SK-N-SH treated with all-trans-retinoic acid at 6 μM for 48 hours (cell line): ENCODE measurements around the gene FNDC3B.

ENCODE experiments used
- ATAC-seq: fragments of 200-7000 bp; cut with Tn5 transposase; 3 replicates; pipeline ENCODE4 v1.9.1; 2020; ENCODE audit warnings: mild to moderate bottlenecking, moderate library complexity
- ARNTL ChIP-seq: fragments of 450-650 bp; formaldehyde crosslinking; IDR thresholded peaks from 2 replicates; pipeline ENCODE4 v1.5.0; 2020; ENCODE audit warnings: low read depth, mild to moderate bottlenecking, moderate library complexity, borderline replicate concordance
- BACH2 ChIP-seq: fragments of 250-450 bp; sonication (Bioruptor Pico); IDR thresholded peaks from 2 replicates; pipeline ENCODE4 v1.9.0; 2021; ENCODE audit warnings: mild to moderate bottlenecking, borderline replicate concordance
- CSDC2 ChIP-seq: fragments of 250-450 bp; sonication (Bioruptor Pico); IDR thresholded peaks from 2 replicates; pipeline ENCODE4 v1.5.0; 2020; ENCODE audit warnings: mild to moderate bottlenecking, moderate library complexity
- ESRRG ChIP-seq: fragments of 250-450 bp; sonication (Bioruptor Pico); IDR thresholded peaks from 2 replicates; pipeline ENCODE4 v1.6.1; 2021; ENCODE audit warnings: mild to moderate bottlenecking
- GLIS3 ChIP-seq: fragments of 250-450 bp; sonication (Bioruptor Pico); IDR thresholded peaks from 2 replicates; pipeline ENCODE4 v1.5.0; 2020; ENCODE audit warnings: mild to moderate bottlenecking, moderate library complexity
- ISL1 ChIP-seq: fragments of 250-450 bp; sonication (Bioruptor Pico); IDR thresholded peaks from 2 replicates; pipeline ENCODE4 v2.1.2; 2022; ENCODE audit warnings: mild to moderate bottlenecking, moderate library complexity
- OSR1 ChIP-seq: fragments of 250-450 bp; sonication (Bioruptor Pico); IDR thresholded peaks from 2 replicates; pipeline ENCODE4 v1.8.0; 2022; ENCODE audit warnings: moderate library complexity, mild to moderate bottlenecking, inconsistent platforms
- RARB ChIP-seq: fragments of 250-450 bp; sonication (Bioruptor Pico); IDR thresholded peaks from 2 replicates; pipeline ENCODE4 v1.8.0; 2021; ENCODE audit warnings: mild to moderate bottlenecking, moderate library complexity
- SNAI2 ChIP-seq: fragments of 250-450 bp; sonication (Bioruptor Pico); IDR thresholded peaks from 2 replicates; pipeline ENCODE4 v1.5.0; 2020; ENCODE audit warnings: mild to moderate bottlenecking, moderate library complexity
- TOX ChIP-seq: fragments of 250-450 bp; sonication (Bioruptor Pico); IDR thresholded peaks from 2 replicates; pipeline ENCODE4 v1.8.0; 2021; ENCODE audit warnings: mild to moderate bottlenecking, moderate library complexity, borderline replicate concordance
- ZC3H10 ChIP-seq: fragments of 250-450 bp; sonication (Bioruptor Pico); IDR thresholded peaks from 2 replicates; pipeline ENCODE4 v1.5.1; 2021; ENCODE audit warnings: mild to moderate bottlenecking, moderate library complexity
- ZFP3 ChIP-seq: fragments of 250-450 bp; sonication (Bioruptor Pico); IDR thresholded peaks from 2 replicates; pipeline ENCODE4 v1.5.0; 2020; ENCODE audit warnings: mild to moderate bottlenecking, moderate library complexity
- ZFP30 ChIP-seq: fragments of 450-650 bp; formaldehyde crosslinking; IDR thresholded peaks from 2 replicates; pipeline ENCODE4 v1.5.0; 2022; ENCODE audit warnings: mild to moderate bottlenecking, moderate library complexity
- ZNF565 ChIP-seq: fragments of 450-650 bp; formaldehyde crosslinking; conservative IDR thresholded peaks from 2 replicates; pipeline ENCODE4 v1.5.0; 2020; ENCODE audit warnings: low read depth, mild to moderate bottlenecking, moderate library complexity
- ZNF70 ChIP-seq: fragments of 450-650 bp; formaldehyde crosslinking; IDR thresholded peaks from 2 replicates; pipeline ENCODE4 v1.5.0; 2020; ENCODE audit warnings: mild to moderate bottlenecking, moderate library complexity
- ZNF8 ChIP-seq: fragments of 450-650 bp; formaldehyde crosslinking; IDR thresholded peaks from 2 replicates; pipeline ENCODE4 v1.5.0; 2020; ENCODE audit warnings: mild to moderate bottlenecking, moderate library complexity
- TF ChIP-seq, protein P1 (sequence below): fragments of 250-450 bp; sonication (Bioruptor Pico); IDR thresholded peaks from 2 replicates; pipeline ENCODE4 v1.8.0; 2021; ENCODE audit warnings: low read depth, mild to moderate bottlenecking, moderate library complexity, borderline replicate concordance
- TF ChIP-seq, protein P2 (sequence below): fragments of 250-450 bp; sonication (Bioruptor Pico); IDR thresholded peaks from 2 replicates; pipeline ENCODE4 v1.8.0; 2020; ENCODE audit warnings: mild to moderate bottlenecking, moderate library complexity, borderline replicate concordance
- TF ChIP-seq, protein P3 (sequence below): fragments of 250-450 bp; sonication (Bioruptor Pico); IDR thresholded peaks from 2 replicates; pipeline ENCODE4 v1.5.1; 2021; ENCODE audit warnings: mild to moderate bottlenecking, moderate library complexity
- TF ChIP-seq, protein P4 (sequence below): fragments of 250-450 bp; sonication (Bioruptor Pico); IDR thresholded peaks from 2 replicates; pipeline ENCODE4 v1.5.0; 2020; ENCODE audit warnings: mild to moderate bottlenecking, moderate library complexity
- TF ChIP-seq, protein P5 (sequence below): fragments of 250-450 bp; sonication (Bioruptor Pico); IDR thresholded peaks from 2 replicates; pipeline ENCODE4 v1.5.1; 2020; ENCODE audit warnings: low read depth, mild to moderate bottlenecking, moderate library complexity

Gene FNDC3B

DNA sequence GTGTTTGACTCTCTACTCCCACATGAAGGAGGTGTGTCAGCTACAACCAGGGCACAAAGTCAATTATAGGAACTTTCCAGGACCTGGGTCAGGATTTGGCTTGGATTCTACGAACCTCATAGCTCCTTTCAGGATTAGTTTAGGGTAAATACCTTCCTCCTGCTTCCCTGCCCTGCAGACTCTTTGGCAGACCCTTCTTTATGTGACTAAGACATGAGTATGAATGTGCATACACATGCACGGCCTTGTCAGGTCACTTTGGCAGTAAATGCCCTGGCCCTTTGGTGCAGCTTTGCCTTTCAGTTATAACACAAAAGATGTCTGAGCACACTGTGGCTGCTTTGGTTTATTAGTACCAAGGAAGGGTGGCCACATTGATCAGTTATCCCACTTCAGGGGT lies 340.0 kb downstream of the FNDC3B start (continued):
- TF ChIP-seq, protein P1, sequence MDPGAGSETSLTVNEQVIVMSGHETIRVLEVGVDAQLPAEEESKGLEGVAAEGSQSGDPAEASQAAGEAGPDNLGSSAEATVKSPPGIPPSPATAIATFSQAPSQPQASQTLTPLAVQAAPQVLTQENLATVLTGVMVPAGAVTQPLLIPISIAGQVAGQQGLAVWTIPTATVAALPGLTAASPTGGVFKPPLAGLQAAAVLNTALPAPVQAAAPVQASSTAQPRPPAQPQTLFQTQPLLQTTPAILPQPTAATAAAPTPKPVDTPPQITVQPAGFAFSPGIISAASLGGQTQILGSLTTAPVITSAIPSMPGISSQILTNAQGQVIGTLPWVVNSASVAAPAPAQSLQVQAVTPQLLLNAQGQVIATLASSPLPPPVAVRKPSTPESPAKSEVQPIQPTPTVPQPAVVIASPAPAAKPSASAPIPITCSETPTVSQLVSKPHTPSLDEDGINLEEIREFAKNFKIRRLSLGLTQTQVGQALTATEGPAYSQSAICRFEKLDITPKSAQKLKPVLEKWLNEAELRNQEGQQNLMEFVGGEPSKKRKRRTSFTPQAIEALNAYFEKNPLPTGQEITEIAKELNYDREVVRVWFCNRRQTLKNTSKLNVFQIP (CRISPR knock-in tag), result no peak
- TF ChIP-seq ISL1 (CRISPR knock-in tag), result no peak
- no peak for TF ChIP-seq OSR1 (CRISPR knock-in tag)
- no peak for TF ChIP-seq ZFP3 (CRISPR knock-in tag)
- no peak for TF ChIP-seq ZNF8 (CRISPR knock-in tag)
- TF ChIP-seq ZNF565 (CRISPR knock-in tag), result no peak
- TF ChIP-seq GLIS3, result no peak
- TF ChIP-seq SNAI2 (CRISPR knock-in tag), result no peak
- TF ChIP-seq, protein P2, sequence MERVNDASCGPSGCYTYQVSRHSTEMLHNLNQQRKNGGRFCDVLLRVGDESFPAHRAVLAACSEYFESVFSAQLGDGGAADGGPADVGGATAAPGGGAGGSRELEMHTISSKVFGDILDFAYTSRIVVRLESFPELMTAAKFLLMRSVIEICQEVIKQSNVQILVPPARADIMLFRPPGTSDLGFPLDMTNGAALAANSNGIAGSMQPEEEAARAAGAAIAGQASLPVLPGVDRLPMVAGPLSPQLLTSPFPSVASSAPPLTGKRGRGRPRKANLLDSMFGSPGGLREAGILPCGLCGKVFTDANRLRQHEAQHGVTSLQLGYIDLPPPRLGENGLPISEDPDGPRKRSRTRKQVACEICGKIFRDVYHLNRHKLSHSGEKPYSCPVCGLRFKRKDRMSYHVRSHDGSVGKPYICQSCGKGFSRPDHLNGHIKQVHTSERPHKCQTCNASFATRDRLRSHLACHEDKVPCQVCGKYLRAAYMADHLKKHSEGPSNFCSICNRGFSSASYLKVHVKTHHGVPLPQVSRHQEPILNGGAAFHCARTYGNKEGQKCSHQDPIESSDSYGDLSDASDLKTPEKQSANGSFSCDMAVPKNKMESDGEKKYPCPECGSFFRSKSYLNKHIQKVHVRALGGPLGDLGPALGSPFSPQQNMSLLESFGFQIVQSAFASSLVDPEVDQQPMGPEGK (CRISPR knock-in tag), result no peak
- TF ChIP-seq, protein P3, sequence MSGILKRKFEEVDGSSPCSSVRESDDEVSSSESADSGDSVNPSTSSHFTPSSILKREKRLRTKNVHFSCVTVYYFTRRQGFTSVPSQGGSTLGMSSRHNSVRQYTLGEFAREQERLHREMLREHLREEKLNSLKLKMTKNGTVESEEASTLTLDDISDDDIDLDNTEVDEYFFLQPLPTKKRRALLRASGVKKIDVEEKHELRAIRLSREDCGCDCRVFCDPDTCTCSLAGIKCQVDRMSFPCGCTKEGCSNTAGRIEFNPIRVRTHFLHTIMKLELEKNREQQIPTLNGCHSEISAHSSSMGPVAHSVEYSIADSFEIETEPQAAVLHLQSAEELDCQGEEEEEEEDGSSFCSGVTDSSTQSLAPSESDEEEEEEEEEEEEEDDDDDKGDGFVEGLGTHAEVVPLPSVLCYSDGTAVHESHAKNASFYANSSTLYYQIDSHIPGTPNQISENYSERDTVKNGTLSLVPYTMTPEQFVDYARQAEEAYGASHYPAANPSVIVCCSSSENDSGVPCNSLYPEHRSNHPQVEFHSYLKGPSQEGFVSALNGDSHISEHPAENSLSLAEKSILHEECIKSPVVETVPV (CRISPR knock-in tag), result no peak
- TF ChIP-seq ZNF70 (CRISPR knock-in tag), result no peak

DNA sequence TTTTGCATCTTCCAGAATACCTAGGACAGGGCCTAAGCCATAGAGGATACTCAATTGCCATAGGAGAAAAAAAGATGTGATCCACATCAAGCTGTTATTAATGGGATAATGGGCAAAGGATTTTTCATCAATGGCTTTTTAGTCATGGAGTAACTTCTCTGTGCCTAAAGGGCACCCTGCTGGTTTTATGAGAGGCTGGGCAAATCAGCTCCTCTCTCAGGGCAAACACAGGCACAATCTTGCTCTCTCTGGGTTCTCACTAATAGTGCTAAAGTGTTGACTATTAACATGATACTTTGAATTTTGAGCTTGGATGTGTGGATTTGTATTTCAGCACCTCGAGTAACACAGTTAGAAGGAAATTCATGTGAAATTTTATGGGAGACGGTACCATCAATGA lies 341.3 kb downstream of the FNDC3B start:
- no peak for ATAC-seq
- no peak for TF ChIP-seq ISL1 (CRISPR knock-in tag)
- TF ChIP-seq TOX, result no peak
- TF ChIP-seq SNAI2 (CRISPR knock-in tag), result no peak
- TF ChIP-seq ARNTL (CRISPR knock-in tag), result no peak
- no peak for TF ChIP-seq RARB (CRISPR knock-in tag)
- TF ChIP-seq CSDC2 (CRISPR knock-in tag), result no peak
- TF ChIP-seq ZNF8 (CRISPR knock-in tag), result no peak

DNA sequence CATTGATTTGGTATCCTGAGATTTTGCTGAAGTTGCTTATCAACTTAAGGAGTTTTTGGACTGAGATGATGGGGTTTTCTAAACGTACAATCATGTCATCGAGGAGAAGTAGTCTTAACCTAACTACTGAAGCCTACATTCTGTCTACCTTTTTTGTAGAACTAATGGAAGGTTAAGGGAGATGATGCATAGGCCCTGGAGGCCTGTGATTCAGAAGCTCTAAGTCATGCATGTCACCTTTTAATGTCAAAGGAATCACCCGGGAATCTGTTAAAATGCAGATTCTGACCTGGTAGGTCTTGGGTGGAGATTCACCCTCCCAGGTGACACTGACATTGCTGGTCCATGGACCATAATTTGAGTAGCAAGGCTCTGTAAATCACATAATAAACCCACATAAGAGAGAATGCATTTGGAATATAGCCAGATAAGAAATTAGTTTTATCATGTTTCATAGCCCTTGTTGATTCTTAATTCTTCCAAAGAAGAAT lies 344.0 kb downstream of the FNDC3B start:
- ATAC-seq, result no peak
- TF ChIP-seq, protein P3 (CRISPR knock-in tag), result no peak
- TF ChIP-seq, protein P4, sequence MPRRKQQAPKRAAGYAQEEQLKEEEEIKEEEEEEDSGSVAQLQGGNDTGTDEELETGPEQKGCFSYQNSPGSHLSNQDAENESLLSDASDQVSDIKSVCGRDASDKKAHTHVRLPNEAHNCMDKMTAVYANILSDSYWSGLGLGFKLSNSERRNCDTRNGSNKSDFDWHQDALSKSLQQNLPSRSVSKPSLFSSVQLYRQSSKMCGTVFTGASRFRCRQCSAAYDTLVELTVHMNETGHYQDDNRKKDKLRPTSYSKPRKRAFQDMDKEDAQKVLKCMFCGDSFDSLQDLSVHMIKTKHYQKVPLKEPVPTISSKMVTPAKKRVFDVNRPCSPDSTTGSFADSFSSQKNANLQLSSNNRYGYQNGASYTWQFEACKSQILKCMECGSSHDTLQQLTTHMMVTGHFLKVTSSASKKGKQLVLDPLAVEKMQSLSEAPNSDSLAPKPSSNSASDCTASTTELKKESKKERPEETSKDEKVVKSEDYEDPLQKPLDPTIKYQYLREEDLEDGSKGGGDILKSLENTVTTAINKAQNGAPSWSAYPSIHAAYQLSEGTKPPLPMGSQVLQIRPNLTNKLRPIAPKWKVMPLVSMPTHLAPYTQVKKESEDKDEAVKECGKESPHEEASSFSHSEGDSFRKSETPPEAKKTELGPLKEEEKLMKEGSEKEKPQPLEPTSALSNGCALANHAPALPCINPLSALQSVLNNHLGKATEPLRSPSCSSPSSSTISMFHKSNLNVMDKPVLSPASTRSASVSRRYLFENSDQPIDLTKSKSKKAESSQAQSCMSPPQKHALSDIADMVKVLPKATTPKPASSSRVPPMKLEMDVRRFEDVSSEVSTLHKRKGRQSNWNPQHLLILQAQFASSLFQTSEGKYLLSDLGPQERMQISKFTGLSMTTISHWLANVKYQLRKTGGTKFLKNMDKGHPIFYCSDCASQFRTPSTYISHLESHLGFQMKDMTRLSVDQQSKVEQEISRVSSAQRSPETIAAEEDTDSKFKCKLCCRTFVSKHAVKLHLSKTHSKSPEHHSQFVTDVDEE, result no peak
- TF ChIP-seq ARNTL (CRISPR knock-in tag), result no peak
- TF ChIP-seq ZC3H10 (CRISPR knock-in tag), result no peak
- TF ChIP-seq, protein P5, sequence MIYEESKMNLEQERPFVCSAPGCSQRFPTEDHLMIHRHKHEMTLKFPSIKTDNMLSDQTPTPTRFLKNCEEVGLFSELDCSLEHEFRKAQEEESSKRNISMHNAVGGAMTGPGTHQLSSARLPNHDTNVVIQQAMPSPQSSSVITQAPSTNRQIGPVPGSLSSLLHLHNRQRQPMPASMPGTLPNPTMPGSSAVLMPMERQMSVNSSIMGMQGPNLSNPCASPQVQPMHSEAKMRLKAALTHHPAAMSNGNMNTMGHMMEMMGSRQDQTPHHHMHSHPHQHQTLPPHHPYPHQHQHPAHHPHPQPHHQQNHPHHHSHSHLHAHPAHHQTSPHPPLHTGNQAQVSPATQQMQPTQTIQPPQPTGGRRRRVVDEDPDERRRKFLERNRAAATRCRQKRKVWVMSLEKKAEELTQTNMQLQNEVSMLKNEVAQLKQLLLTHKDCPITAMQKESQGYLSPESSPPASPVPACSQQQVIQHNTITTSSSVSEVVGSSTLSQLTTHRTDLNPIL, result no peak
- TF ChIP-seq, protein P2 (CRISPR knock-in tag), result no peak
- TF ChIP-seq BACH2 (CRISPR knock-in tag), result no peak
- no peak for TF ChIP-seq CSDC2 (CRISPR knock-in tag)
- TF ChIP-seq ZNF8 (CRISPR knock-in tag), result no peak
- no peak for TF ChIP-seq ZFP3 (CRISPR knock-in tag)
- TF ChIP-seq ESRRG (CRISPR knock-in tag), result no peak
- no peak for TF ChIP-seq ZFP30
